IPS-18c (cell line): ENCODE measurements around the gene DIRAS3.
"Not testable (repeated sequence)": the region's sequence is repeated elsewhere in the genome, so short reads cannot be mapped to it uniquely, and the experiment has no call there.

Source experiments
- H3K4me3 ChIP-seq: 2 replicates; pipeline ENCODE4 v1.7.0; 2013; ENCODE audit warnings: low read depth, mild to moderate bottlenecking, low read length, moderate library complexity; ENCODE audit not compliant: insufficient read depth
- H3K9me3 ChIP-seq: one replicate; pipeline ENCODE4 v1.6.1; 2013; ENCODE audit warnings: mild to moderate bottlenecking, low read length, moderate library complexity; ENCODE audit not compliant: control insufficient read depth, insufficient read depth

DIRAS3 gene

DNA sequence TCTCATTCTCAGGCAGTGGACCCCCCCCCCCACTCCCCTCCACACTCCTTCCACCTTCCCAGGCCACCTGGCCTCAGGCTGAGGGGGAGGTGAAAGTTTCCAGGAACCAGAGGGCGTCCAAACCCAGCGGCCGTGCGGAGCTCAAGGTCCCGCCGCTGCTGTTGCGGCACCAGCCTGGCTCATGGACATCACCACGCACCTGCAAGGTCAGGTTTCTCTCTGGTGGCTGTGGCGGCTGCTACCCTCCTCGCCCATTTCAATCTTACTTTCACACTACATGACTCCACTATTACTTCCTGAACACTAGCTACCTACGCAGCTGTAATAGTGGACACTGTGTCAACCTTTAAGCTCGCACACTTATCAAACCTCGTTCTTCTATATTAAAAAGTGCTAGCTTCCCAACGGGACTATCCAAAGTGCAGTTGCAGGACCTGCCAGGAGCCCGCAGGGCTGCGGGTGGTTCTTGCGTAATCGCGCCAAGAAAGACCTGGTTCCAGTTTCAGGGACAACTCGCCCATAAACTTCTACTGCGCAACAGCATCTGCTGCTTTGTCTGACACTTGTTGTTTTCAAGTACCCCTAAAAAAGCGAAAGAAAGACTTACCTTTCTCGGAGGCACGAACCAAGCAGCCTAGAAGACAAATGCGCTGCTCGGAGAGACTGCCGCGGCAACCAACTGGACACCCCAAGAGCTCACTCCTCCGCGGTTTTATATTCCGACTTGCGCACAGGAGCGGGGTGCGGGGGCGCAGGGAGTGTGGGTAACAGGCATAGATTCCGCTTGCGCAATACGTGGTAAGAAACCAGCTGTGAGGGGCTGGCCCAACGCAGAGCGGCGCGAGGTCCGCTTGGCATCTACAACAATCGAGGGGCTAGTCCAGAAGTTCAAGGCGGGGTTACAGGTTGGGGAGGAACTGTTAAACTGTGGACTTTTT, at the start of gene DIRAS3:
Gene DIRAS3, minus strand, starts transcription at position 687 of the 938 bp plus-strand sequence. CDS start 3,330 bp downstream, outside the sequence.
- H3K9me3 ChIP-seq: no peaks in the 10 kb centered on the region
- H3K4me3 ChIP-seq: peak within 1 kb of the TSS; percentile 41; the same call in 1 of the 2 replicates

DNA sequence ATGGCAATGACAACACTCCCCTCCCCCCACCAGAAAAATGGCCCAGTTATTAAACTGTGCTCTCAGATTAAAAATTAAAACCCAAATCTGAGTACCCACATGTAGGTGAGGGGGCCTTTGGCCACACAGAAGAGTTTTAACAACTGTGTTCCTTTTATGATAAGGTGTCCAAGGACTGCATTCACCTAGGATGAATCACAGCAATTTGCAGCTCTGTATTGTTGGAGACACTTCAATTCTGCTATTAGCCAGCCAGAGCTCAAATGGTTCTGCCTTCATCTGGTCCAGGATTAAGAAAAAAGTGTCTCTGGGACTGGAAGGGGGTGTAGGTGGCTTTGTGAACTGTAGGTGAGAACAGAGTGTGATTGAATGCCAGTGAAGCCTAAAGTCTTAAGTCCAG, 43.3 kb upstream of the DIRAS3 start:
- Histone ChIP-seq H3K9me3 (peaks cover 3% of the 10 kb centered on the region), H3K4me3 (no peak overlapping the region)

GRCh38 chr1:68087184-68087583, 36.8 kb upstream of the DIRAS3 start:
- Histone ChIP-seq H3K9me3 (peaks cover under 1% of the 10 kb centered on the region), H3K4me3 (no peak overlapping the region)

- Histone ChIP-seq H3K4me3 (no peak overlapping the region), H3K9me3 (no peaks in the 10 kb centered on the region)
These were observed 35.3 kb upstream of the DIRAS3 start for GRCh38 chr1:68085752-68086151.

DNA sequence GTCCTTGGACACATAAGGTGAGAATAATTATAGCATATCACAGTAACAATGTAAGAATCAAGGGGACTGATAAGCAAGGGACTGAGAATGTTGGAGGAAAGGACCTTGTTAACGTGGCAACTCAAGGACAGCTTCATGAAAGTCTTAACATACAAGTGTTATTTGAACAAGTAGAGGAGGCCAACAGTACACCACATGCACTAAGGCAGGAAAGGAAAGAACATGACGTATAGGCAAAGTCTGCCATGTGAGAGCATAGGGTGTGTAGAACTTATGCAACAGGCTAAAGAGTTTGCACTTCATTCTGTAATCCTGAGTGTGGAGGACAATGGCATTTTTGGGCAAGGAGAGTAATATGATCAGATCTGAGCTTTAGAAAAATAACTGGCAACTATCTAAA, 33.3 kb upstream of the DIRAS3 start:
- Histone ChIP-seq H3K9me3 (no peaks in the 10 kb centered on the region), H3K4me3 (no peak overlapping the region)

- no peaks in the 10 kb centered on the region for H3K9me3 ChIP-seq
- no peak overlapping the region for H3K4me3 ChIP-seq
These were observed 31.4 kb upstream of the DIRAS3 start for GRCh38 chr1:68081775-68082283.

DNA sequence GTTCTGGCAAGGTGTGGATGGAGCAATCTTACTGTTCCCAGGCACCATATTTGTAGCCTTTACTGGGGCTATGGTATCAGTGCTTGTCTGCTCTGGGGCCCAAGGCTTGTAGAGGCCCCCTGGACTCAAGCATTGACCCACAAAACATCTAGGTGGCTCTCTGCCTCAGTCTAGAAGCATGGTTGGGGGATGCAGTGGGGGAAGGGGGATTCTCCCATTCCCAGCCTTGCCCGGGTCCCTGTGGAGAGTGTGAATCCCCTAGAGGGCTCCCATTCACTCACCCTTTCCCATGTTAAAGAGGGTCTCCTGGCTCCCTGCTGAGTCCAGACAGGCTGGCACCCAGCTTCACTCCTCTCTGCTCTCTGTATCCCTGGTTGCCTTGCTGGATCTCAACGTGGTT, 28.2 kb upstream of the DIRAS3 start:
- Histone ChIP-seq H3K9me3 (no peaks in the 10 kb centered on the region), H3K4me3 (no peak overlapping the region)

GRCh38 chr1:68074472-68074871, 24.0 kb upstream of the DIRAS3 start:
- H3K9me3 ChIP-seq: no peaks in the 10 kb centered on the region
- H3K4me3 ChIP-seq: no peak overlapping the region

GRCh38 chr1:68065766-68066165, 15.3 kb upstream of the DIRAS3 start:
- H3K4me3 ChIP-seq: no peak overlapping the region

DNA sequence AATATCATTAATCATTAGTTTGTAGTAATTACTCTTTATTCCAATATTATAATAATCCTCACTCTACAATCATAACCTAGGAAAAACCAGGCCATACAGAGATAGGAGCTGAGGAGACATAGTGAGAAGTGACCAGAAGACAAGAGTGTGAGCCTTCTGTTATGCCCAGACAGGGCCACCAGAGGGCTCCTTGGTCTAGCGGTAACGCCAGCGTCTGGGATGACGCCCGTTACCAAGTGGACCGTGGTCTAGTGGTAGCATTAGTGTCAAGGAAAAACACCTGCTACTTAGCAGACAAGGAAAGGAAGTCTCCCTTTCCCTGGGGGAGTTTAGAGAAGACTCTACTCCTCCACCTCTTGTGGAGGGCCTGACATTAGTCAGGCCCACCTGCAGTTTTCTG, 7.6 kb upstream of the DIRAS3 start:
- H3K4me3 ChIP-seq, H3K9me3 ChIP-seq: not testable (repeated sequence)

More at GRCh38 chr1:68065766-68066165, 15.3 kb upstream of the DIRAS3 start:
- no peaks in the 10 kb centered on the region for H3K9me3 ChIP-seq

GRCh38 chr1:68057564-68057963, 7.1 kb upstream of the DIRAS3 start:
- H3K4me3 ChIP-seq: no peak overlapping the region
- H3K9me3 ChIP-seq: peaks cover 2% of the 10 kb centered on the region

- Histone ChIP-seq H3K4me3 (no peak overlapping the region), H3K9me3 (peaks cover 2% of the 10 kb centered on the region)
These were observed 6.6 kb upstream of the DIRAS3 start for GRCh38 chr1:68057050-68057449.

DNA sequence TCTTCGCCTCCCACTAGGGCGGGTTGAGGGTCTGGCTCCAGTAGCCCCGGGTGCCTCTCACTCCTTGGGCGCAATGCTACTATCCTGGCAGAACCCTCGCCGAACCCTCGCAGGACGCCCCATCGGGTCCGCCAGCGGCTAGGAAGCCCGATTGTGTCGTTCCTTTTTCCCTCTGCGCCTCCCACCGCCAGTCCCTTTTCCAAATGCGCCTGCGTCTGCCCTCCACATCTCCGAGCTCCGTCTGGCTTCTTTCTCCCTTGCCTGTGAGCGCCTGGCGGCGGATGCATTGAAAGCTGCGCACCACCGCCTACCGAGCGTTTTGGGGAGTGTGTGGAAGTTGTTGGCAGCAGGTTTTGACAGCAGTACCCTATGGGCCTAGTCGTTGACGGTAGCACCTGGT, 1.0 kb upstream of the DIRAS3 start:
- peak overlapping the region; percentile 41; the same call in 1 of the 2 replicates for H3K4me3 ChIP-seq
- no peaks in the 10 kb centered on the region for H3K9me3 ChIP-seq

GRCh38 chr1:68047659-68048026, 2.8 kb downstream of the DIRAS3 start:
- Histone ChIP-seq H3K9me3 (no peaks in the 10 kb centered on the region), H3K4me3 (no peak overlapping the region)

DNA sequence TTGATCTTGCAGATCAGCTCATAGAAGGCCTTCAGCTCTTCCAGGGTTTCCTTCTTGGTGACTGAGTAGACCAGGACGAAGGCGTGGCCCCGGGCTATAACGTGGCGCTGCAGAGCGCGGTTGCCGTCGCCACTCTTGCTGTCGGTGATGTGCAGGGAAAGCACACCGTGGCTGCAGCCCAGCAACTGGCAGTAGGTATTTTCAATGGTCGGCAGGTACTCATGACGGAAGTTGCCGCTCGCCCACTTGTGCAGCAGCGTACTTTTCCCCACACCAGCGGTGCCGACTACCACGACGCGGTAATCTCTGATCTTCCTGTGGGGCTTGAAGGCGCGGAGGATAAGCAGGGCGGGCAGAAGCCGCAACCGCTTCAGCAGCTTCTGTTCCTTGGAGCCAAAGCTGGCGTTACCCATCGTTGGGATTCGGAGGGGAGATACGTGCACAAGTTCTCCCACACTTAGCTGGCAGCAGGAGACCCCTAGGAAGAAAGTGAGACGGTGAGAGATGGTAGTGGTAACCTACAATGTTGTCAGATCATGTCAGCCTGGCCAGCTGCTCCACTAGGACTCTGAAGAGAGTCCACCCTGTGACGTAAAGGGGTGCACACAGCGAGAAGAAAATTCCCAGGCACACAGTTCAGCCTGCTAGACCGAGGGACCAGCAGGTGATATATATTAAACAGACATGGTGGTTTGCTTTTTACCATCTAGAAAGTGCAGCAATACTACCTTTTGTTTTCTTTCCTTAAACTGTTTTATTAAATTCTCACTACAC, 3.4 kb downstream of the DIRAS3 start:
- Histone ChIP-seq H3K9me3 (no peaks in the 10 kb centered on the region), H3K4me3 (no peak overlapping the region)

- Histone ChIP-seq H3K9me3 (no peaks in the 10 kb centered on the region), H3K4me3 (no peak overlapping the region)
These were observed 4.0 kb downstream of the DIRAS3 start for GRCh38 chr1:68046423-68046822.

DNA sequence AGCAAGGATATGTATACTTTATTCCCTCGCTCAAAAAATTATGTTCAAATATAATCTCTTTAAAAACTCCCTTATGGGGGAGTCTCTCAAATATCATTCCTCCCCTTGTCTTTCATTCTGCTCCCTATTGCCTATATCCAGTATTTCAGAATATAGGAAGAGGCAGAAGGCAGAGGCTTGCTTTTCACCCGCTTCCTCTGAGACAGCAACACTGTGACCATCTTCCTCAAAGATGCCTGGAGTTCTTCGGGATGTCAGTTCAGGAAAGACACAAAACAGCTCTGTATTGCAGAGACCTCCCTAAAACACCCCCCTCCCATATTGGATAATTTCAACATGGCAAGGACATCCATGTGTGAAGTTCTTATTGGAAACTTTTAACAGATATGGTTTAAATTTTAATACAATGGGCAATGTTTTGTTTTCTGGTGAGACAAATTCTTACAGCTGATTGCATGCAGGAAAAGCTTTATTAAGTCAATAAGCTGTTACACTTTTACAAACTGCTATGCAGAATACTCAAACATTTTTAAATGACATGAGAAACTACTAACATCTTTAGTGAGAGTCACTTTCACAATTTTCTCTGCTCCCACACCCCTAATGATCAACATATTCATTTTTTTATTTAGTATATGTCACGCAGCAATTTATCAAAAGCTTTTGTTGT, 4.8 kb downstream of the DIRAS3 start:
- Histone ChIP-seq H3K4me3 (no peak overlapping the region), H3K9me3 (no peaks in the 10 kb centered on the region)
